Breast epithelium (tissue), 3 donors: ENCODE data around the gene CHKB.

Experiments
- CTCF ChIP-seq, 3 donors: fragments of 450-650 bp; IDR thresholded peaks; one replicate each; pipeline ENCODE4 v1.5.1; 2016 to 2017; ENCODE audit warnings: antibody characterized with exemption in 3 of 3, mild to moderate bottlenecking in 3 of 3, moderate library complexity in 3 of 3
- POLR2A ChIP-seq: fragments of 450-650 bp; IDR thresholded peaks from one replicate; pipeline ENCODE4 v1.6.1; 2016; ENCODE audit warnings: antibody characterized with exemption, mild to moderate bottlenecking, moderate library complexity

- TF ChIP-seq POLR2A, result no peak
- TF ChIP-seq CTCF (IDR thresholded peaks at IDR 0.05), result no peak
Measured at GRCh38 chr22:50626850-50627641, 44.4 kb upstream of the CHKB start.
